OCI-LY7 (cell line): ENCODE measurements around the gene SLFN12L.

ENCODE experiments used
- CTCF ChIP-seq: fragments of 200-600 bp; sonication (generic); conservative IDR thresholded peaks from 2 replicates; pipeline ENCODE4 v1.5.1; 2014; ENCODE audit warnings: mild to moderate bottlenecking, antibody characterized with exemption, low read length, moderate library complexity, mixed read lengths
- EZH2phosphoT487 ChIP-seq: fragments of 200-600 bp; sonication (generic); IDR thresholded peaks from 2 replicates; pipeline ENCODE4 v1.6.1; 2018; ENCODE audit warnings: low read depth, borderline replicate concordance, mild to moderate bottlenecking, mixed run types, antibody characterized with exemption, low read length, moderate library complexity, mixed read lengths

DNA sequence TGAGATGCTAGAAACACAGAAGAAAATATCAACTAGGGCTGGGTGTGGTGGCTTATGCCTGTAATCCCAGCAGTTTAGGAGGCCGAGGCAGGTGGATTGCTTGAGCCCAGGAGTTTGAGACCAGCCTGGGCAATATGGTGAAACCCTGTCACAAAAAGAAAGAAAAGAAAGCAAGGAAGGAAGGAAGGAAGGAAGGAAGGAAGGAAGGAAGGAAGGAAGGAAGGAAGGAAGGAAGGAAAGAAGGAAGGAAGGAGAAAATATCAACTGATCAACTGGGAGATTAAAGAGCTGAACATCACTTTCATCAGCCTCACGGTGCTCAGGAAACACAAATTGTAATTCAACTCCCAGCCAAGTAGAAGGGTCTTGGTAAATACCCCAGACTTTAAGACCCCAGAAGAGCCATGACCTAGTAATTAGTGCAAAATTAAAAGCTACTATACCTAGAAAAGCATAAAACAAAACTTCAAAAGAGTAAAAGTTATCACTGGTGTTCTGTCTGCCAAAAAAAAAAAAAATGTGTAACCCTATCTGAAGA, 61.1 kb downstream of the SLFN12L start:
- TF ChIP-seq CTCF (no peak), EZH2phosphoT487 (no peak)
